Motor neuron (in vitro differentiated cells): ENCODE measurements around the gene OR51S1. TPM values are rescaled to one million over a fixed set of nuclear protein-coding genes. Genes with fewer than 3 reads are reported as not detected.

Experiments used
- ATAC-seq, 8 experiments: fragments of 200-7000 bp; cut with Tn5 transposase; replicated peaks in 6 of 8; 2 replicates each; pipeline ENCODE4 v1.8.0; 2021; ENCODE audit warnings: mild to moderate bottlenecking in 8 of 8, moderate library complexity in 8 of 8
- H3K27ac ChIP-seq, 2 donors: fragments of 250-450 bp; sonication (Bioruptor Pico); 2 replicates each; pipeline ENCODE4 v1.9.0; 2021; ENCODE audit warnings: antibody characterized with exemption in 2 of 2, mild to moderate bottlenecking in 2 of 2, moderate library complexity in 1 of 2
- H3K4me1 ChIP-seq, 2 donors: fragments of 250-450 bp; sonication (Bioruptor Pico); replicated peaks in 1 of 2; 2 replicates each; pipeline ENCODE4 v1.6.1; 2021; ENCODE audit warnings: antibody characterized with exemption in 2 of 2, mild to moderate bottlenecking in 2 of 2, moderate library complexity in 1 of 2
- H3K4me3 ChIP-seq, 5 donors: fragments of 250-450 bp; sonication (Bioruptor Pico); 2 replicates each; pipeline ENCODE4 v1.9.0; 2021; ENCODE audit warnings: antibody characterized with exemption in 5 of 5, mild to moderate bottlenecking in 5 of 5, moderate library complexity in 4 of 5
- WGBS, 10 experiments: fragments of 450-650 bp; shearing (Covaris generic); methylation state at CpG; one replicate each; pipeline ENCODE4 v1.0.0; 2022; 5-methylcytosine and 5-hydroxymethylcytosine counted together
- in situ Hi-C, 9 experiments: fragments of 400-800 bp; cut with MboI; loops; one replicate each; pipeline ENCODE4 v1.15.0; 2021; ENCODE audit warnings: low sequenced_read_pairs in 9 of 9, low pct_unique_long_range_greater_than_20kb in 2 of 9; ENCODE audit not compliant: unreplicated experiment in 9 of 9
- total RNA-seq, 8 experiments: library from RNA; unstranded; fragments of 300-600 nt; gene quantifications; 2 replicates each; pipeline versions ENCODE4 v1.2.3 to v1.2.4, GENCODE V29; 2022

Gene OR51S1
- total RNA-seq, 8 experiments from 2014 or later = 0.17 to 0.99 (median 0.31) TPM; not detected in 3

GRCh38 chr11:4798427-4799183 lies 50.4 kb downstream of the OR51S1 start:
- no peak overlapping the region for H3K4me3 ChIP-seq
- no peak overlapping the region for H3K27ac ChIP-seq
- H3K4me1 ChIP-seq = no peaks in the 10 kb centered on the region
- WGBS, 10 experiments = 12 to 86% (median 61%) methylated on average over 1 to 6 of the region's 6 CpGs
- no peak for ATAC-seq
- in situ Hi-C loops = no loop called here

Other genes starting within 250 kb of the OR51S1 start
- 10 to 100 TPM in 4 of 8 experiments, 1 to 10 TPM in 4; 7.9 to 16.6 (median 10.1) TPM for gene TRIM68, start 241.0 kb downstream of the OR51S1 start, total RNA-seq
- gene OR51D1, start 211.7 kb downstream of the OR51S1 start, total RNA-seq = under 1 TPM in 5 of 8 experiments, not detected in 3; 0.05 to 0.52 (median 0.13) TPM
- gene OR51E1, start 205.2 kb downstream of the OR51S1 start, total RNA-seq = under 1 TPM in 4 of 8 experiments, not detected in 4; 0.05 to 0.19 (median 0.13) TPM
- 10 to 100 TPM in 1 of 8 experiments, 1 to 10 TPM in 2, under 1 TPM in 2, not detected in 3; 0.36 to 25.3 (median 1.3) TPM for gene OR51E2, start 151.4 kb downstream of the OR51S1 start, total RNA-seq
- gene MMP26, start 144.4 kb downstream of the OR51S1 start, total RNA-seq = under 1 TPM in 1 of 8 experiments, not detected in 7; 0.38 TPM
- gene OR51F1, start 79.3 kb downstream of the OR51S1 start, total RNA-seq = 1 to 10 TPM in 2 of 8 experiments, under 1 TPM in 1, not detected in 5; 0.61 to 1.7 (median 1.1) TPM
- 1 to 10 TPM in 1 of 8 experiments, under 1 TPM in 3, not detected in 4; 0.23 to 1.5 (median 0.73) TPM for gene OR52R1, start 44.8 kb downstream of the OR51S1 start, total RNA-seq
- 1 to 10 TPM in 3 of 8 experiments, under 1 TPM in 2, not detected in 3; 0.21 to 2.2 (median 1.2) TPM for gene OR51F2, start 27.9 kb downstream of the OR51S1 start, total RNA-seq
- gene OR51T1, start 32.7 kb upstream of the OR51S1 start, total RNA-seq = 1 to 10 TPM in 2 of 8 experiments, under 1 TPM in 1, not detected in 5; 0.31 to 1.3 (median 1.0) TPM
- gene OR51A7, start 54.6 kb upstream of the OR51S1 start, total RNA-seq = under 1 TPM in 4 of 8 experiments, not detected in 4; 0.25 to 0.67 (median 0.55) TPM
- 1 to 10 TPM in 1 of 8 experiments, under 1 TPM in 4, not detected in 3; 0.29 to 1.9 (median 0.51) TPM for gene OR51G2, start 70.1 kb upstream of the OR51S1 start, total RNA-seq
- gene OR51G1, start 75.1 kb upstream of the OR51S1 start, total RNA-seq = 1 to 10 TPM in 2 of 8 experiments, under 1 TPM in 2, not detected in 4; 0.21 to 1.9 (median 0.89) TPM
- 1 to 10 TPM in 1 of 8 experiments, under 1 TPM in 3, not detected in 4; 0.28 to 1.5 (median 0.72) TPM for gene OR51A4, start 98.4 kb upstream of the OR51S1 start, total RNA-seq
- gene OR51A2, start 106.5 kb upstream of the OR51S1 start, total RNA-seq = under 1 TPM in 3 of 8 experiments, not detected in 5; 0.33 to 0.37 (median 0.36) TPM
- 1 to 10 TPM in 1 of 8 experiments, under 1 TPM in 5, not detected in 2; 0.08 to 1.2 (median 0.22) TPM for gene OR51L1, start 145.6 kb upstream of the OR51S1 start, total RNA-seq
- 1 to 10 TPM in 1 of 8 experiments, not detected in 7; 3.1 TPM for gene OR52J3, start 197.3 kb upstream of the OR51S1 start, total RNA-seq
- 1 to 10 TPM in 1 of 8 experiments, under 1 TPM in 2, not detected in 5; 0.43 to 2.3 (median 0.45) TPM for gene OR52E2, start 210.4 kb upstream of the OR51S1 start, total RNA-seq
- 1 to 10 TPM in 1 of 8 experiments, under 1 TPM in 1, not detected in 6; 0.52 to 2.6 TPM for gene OR52E1, start 220.4 kb upstream of the OR51S1 start, total RNA-seq